Naive thymus-derived CD4-positive, alpha-beta T cell (primary cell): ENCODE measurements around the gene ADGRD1. TPM values are rescaled to one million over a fixed set of nuclear protein-coding genes. Genes with fewer than 3 reads are reported as not detected.

Experiments used
- ATAC-seq: fragments of 150-1000 bp; cut with Tn5 transposase; 2 replicates; pipeline ENCODE4 v1.10.0; 2021; ENCODE audit warnings: mild to moderate bottlenecking, moderate library complexity
- CTCF ChIA-PET: fragments of 350-600 bp; sonication (Branson Sonifier 250); formaldehyde crosslinking; loops from one replicate; lab custom pipeline; 2021; ENCODE audit warnings: antibody characterized with exemption; lab: Charles Lee
- POLR2A ChIA-PET: fragments of 350-600 bp; sonication (Branson Sonifier 250); formaldehyde crosslinking; loops from one replicate; lab custom pipeline; 2021; ENCODE audit warnings: antibody characterized with exemption, inconsistent platforms; lab: Charles Lee
- DNase-seq, 9 donors: peaks; one replicate each; pipeline versions ENCODE4 v3.0.0 to v3.0.0-alpha.2; 2020 to 2022; ENCODE audit warnings: mixed read lengths in 1 of 9
- H3K27ac ChIP-seq: one replicate; pipeline ENCODE4 v1.7.0; 2013; ENCODE audit warnings: mild to moderate bottlenecking, low read depth, low read length, moderate library complexity
- H3K27me3 ChIP-seq, 2 donors: one replicate each; pipeline ENCODE4 v1.7.0; 2013; ENCODE audit warnings: low read length in 2 of 2, mild to moderate bottlenecking in 2 of 2, moderate library complexity in 2 of 2; ENCODE audit not compliant: control insufficient read depth in 2 of 2, insufficient read depth in 2 of 2
- H3K36me3 ChIP-seq, 3 experiments: 1 replicate in 2 of 3; 2 replicates in 1 of 3; pipeline ENCODE4 v1.7.0; 2013; ENCODE audit warnings: low read length in 3 of 3, mild to moderate bottlenecking in 3 of 3, moderate library complexity in 1 of 3; ENCODE audit not compliant: insufficient read depth in 3 of 3, control insufficient read depth in 2 of 3
- H3K4me1 ChIP-seq, 2 donors: one replicate each; pipeline ENCODE4 v1.7.0; 2013; ENCODE audit warnings: low read length in 2 of 2, mild to moderate bottlenecking in 2 of 2, moderate library complexity in 1 of 2; ENCODE audit not compliant: control insufficient read depth in 2 of 2, insufficient read depth in 2 of 2
- H3K4me3 ChIP-seq: 2 replicates; pipeline ENCODE4 v1.7.0; 2013; ENCODE audit warnings: mild to moderate bottlenecking, low read length
- H3K9me3 ChIP-seq, 3 experiments: 1 replicate in 2 of 3; 2 replicates in 1 of 3; pipeline ENCODE4 v1.7.0; 2013; ENCODE audit warnings: low read length in 3 of 3; ENCODE audit not compliant: control insufficient read depth in 2 of 3
- H3K27ac Mint-ChIP-seq, 9 donors: one replicate each; pipeline ENCODE4 v1.8.0; 2020 to 2022; ENCODE audit warnings: mixed read lengths in 9 of 9, mild to moderate bottlenecking in 8 of 9, moderate library complexity in 5 of 9, inconsistent platforms in 2 of 9
- H3K27me3 Mint-ChIP-seq, 5 donors: one replicate each; pipeline ENCODE4 v1.8.0; 2021 to 2022; ENCODE audit warnings: mixed read lengths in 5 of 5, mild to moderate bottlenecking in 1 of 5
- H3K36me3 Mint-ChIP-seq, 5 donors: one replicate each; pipeline ENCODE4 v1.8.0; 2020 to 2022; ENCODE audit warnings: mixed read lengths in 5 of 5, mild to moderate bottlenecking in 3 of 5, inconsistent platforms in 1 of 5
- H3K4me1 Mint-ChIP-seq, 7 donors: one replicate each; pipeline ENCODE4 v1.8.0; 2020 to 2022; ENCODE audit warnings: mixed read lengths in 7 of 7, mild to moderate bottlenecking in 3 of 7, inconsistent platforms in 1 of 7
- H3K4me3 Mint-ChIP-seq, 10 donors: one replicate each; pipeline ENCODE4 v1.8.0; 2020 to 2022; ENCODE audit warnings: mild to moderate bottlenecking in 10 of 10, mixed read lengths in 10 of 10, moderate library complexity in 6 of 10, inconsistent platforms in 2 of 10
- H3K9me3 Mint-ChIP-seq, 11 donors: one replicate each; pipeline ENCODE4 v1.8.0; 2020 to 2022; ENCODE audit warnings: mixed read lengths in 11 of 11, mild to moderate bottlenecking in 4 of 11, inconsistent platforms in 1 of 11, moderate library complexity in 1 of 11
- intact Hi-C, 2 donors: fragments of 100-400 bp; cut with micrococcal nuclease; formaldehyde crosslinking; loops; one replicate each; pipeline ENCODE4 v1.15.1; 2023
- polyA plus RNA-seq, 2 donors: library from polyadenylated mRNA; unstranded; fragments of 300-500 nt; fragmentation: Illumina TruSeq; gene quantifications; one replicate each; pipeline ENCODE4 v1.2.3, GENCODE V29; 2021
- total RNA-seq, 6 experiments: library from RNA in 5 of 6; stranded (reverse) in 5 of 6; gene quantifications; 1 replicate in 5 of 6; 2 replicates in 1 of 6; pipeline ENCODE4 v1.2.3 and lab custom pipeline; 2021 to 2026

ADGRD1 gene
- total and polyA plus RNA-seq, 7 experiments from 2014 or later: 0.41 to 11.9 (median 1.6) TPM; not detected in 4

GRCh38 chr12:130947028-130947613 lies 6.6 kb upstream of the ADGRD1 start:
- Histone ChIP-seq H3K27ac (no peak overlapping the region), H3K27me3 (no peaks in the 10 kb centered on the region), H3K36me3 (no peaks in the 10 kb centered on the region), H3K4me3 (no peak overlapping the region), H3K4me1 (no peaks in the 10 kb centered on the region), H3K9me3 (peaks cover 0 to 14% (median 0%) of the 10 kb centered on the region in 3 experiments)
- H3K4me1 Mint-ChIP-seq: no peaks in the 10 kb centered on the region
- intact Hi-C loops: no loop called here
- peaks cover 10 to 35% (median 20%) of the 10 kb centered on the region in 11 donors for H3K9me3 Mint-ChIP-seq
- POLR2A ChIA-PET: interaction anchor here (0.7 kb wide), 2 partner anchors 93 to 98 kb away, joined by 3 to 4 read pairs; no protein-coding TSS in a partner anchor
- no peak overlapping the region for H3K4me3 Mint-ChIP-seq
- peaks cover 0 to 11% (median 5%) of the 10 kb centered on the region in 5 donors for H3K36me3 Mint-ChIP-seq
- H3K27me3 Mint-ChIP-seq: peaks cover 2 to 59% (median 28%) of the 10 kb centered on the region in 5 donors
- DNase-seq (no peak), ATAC-seq (no peak)
- CTCF ChIA-PET: interaction anchor here (0.5 kb wide), 1 partner anchor 170 kb away, joined by 3 read pairs; no protein-coding TSS in a partner anchor
- no peak overlapping the region for H3K27ac Mint-ChIP-seq

- H3K27ac ChIP-seq: no peak overlapping the region
- Mint-ChIP-seq H3K27me3 (peaks cover 8 to 69% (median 35%) of the 10 kb centered on the region in 5 donors), H3K4me1 (no peaks in the 10 kb centered on the region), H3K36me3 (peaks cover 0 to 11% (median 5%) of the 10 kb centered on the region in 5 donors), H3K27ac (no peak overlapping the region), H3K4me3 (no peak overlapping the region), H3K9me3 (peaks cover 9 to 35% (median 20%) of the 10 kb centered on the region in 11 donors)
- H3K4me1 ChIP-seq: no peaks in the 10 kb centered on the region
- CTCF ChIA-PET: no interaction called here
- intact Hi-C loops: no loop called here
- POLR2A ChIA-PET: no interaction called here
- DNase-seq: no peak
- no peaks in the 10 kb centered on the region for H3K36me3 ChIP-seq
- H3K27me3 ChIP-seq: no peaks in the 10 kb centered on the region
- no peak overlapping the region for H3K4me3 ChIP-seq
- ATAC-seq: no peak
- H3K9me3 ChIP-seq: peaks cover 0 to 14% (median 0%) of the 10 kb centered on the region in 3 experiments
These were observed 5.6 kb upstream of the ADGRD1 start for GRCh38 chr12:130948136-130948535.

- Mint-ChIP-seq H3K36me3 (peaks cover 0 to 11% (median 5%) of the 10 kb centered on the region in 5 donors), H3K4me3 (no peak overlapping the region), H3K4me1 (peaks cover 0 to 3% (median 2%) of the 10 kb centered on the region in 7 donors), H3K9me3 (peaks cover 9 to 32% (median 20%) of the 10 kb centered on the region in 11 donors), H3K27me3 (peaks cover 14 to 74% (median 41%) of the 10 kb centered on the region in 5 donors), H3K27ac (no peak overlapping the region)
- Histone ChIP-seq H3K9me3 (peaks cover 0 to 14% (median 0%) of the 10 kb centered on the region in 3 experiments), H3K36me3 (no peaks in the 10 kb centered on the region), H3K27ac (no peak overlapping the region), H3K4me3 (no peak overlapping the region), H3K27me3 (no peaks in the 10 kb centered on the region), H3K4me1 (no peaks in the 10 kb centered on the region)
- CTCF ChIA-PET: no interaction called here
- intact Hi-C loops: no loop called here
- DNase-seq (no peak), ATAC-seq (no peak)
- POLR2A ChIA-PET: no interaction called here
These were observed 5.0 kb upstream of the ADGRD1 start for GRCh38 chr12:130948751-130949150.

- intact Hi-C loops: no loop called here
These were observed 3.9 kb upstream of the ADGRD1 start for GRCh38 chr12:130949806-130950205.

GRCh38 chr12:130951636-130952035 lies 2.1 kb upstream of the ADGRD1 start:
- intact Hi-C loops: no loop called here
- DNase-seq (no peak), ATAC-seq (no peak)
- ChIA-PET CTCF (no interaction called here), POLR2A (no interaction called here)
- no peaks in the 10 kb centered on the region for H3K36me3 Mint-ChIP-seq
- no peaks in the 10 kb centered on the region for H3K4me1 ChIP-seq
- no peaks in the 10 kb centered on the region for H3K36me3 ChIP-seq
- peaks cover 0 to 6% (median 0%) of the 10 kb centered on the region in 11 donors for H3K9me3 Mint-ChIP-seq
- H3K27me3 Mint-ChIP-seq: peaks cover 24 to 52% (median 37%) of the 10 kb centered on the region in 5 donors
- no peak overlapping the region for H3K4me3 Mint-ChIP-seq
- no peak overlapping the region for H3K27ac ChIP-seq
- H3K4me1 Mint-ChIP-seq: peaks cover 0 to 5% (median 4%) of the 10 kb centered on the region in 7 donors
- peak overlapping the region in 1 of 9 donors; percentile 59 for H3K27ac Mint-ChIP-seq
- no peaks in the 10 kb centered on the region for H3K9me3 ChIP-seq
- H3K27me3 ChIP-seq: no peaks in the 10 kb centered on the region
- no peak overlapping the region for H3K4me3 ChIP-seq

More at GRCh38 chr12:130949806-130950205, 3.9 kb upstream of the ADGRD1 start:
- DNase-seq (no peak), ATAC-seq (no peak)
- H3K27me3 ChIP-seq: no peaks in the 10 kb centered on the region
- no peaks in the 10 kb centered on the region for H3K4me1 ChIP-seq
- peaks cover 0 to 5% (median 4%) of the 10 kb centered on the region in 7 donors for H3K4me1 Mint-ChIP-seq
- CTCF ChIA-PET: no interaction called here
- no peak overlapping the region for H3K27ac ChIP-seq
- H3K36me3 ChIP-seq: no peaks in the 10 kb centered on the region
- peaks cover 22 to 69% (median 39%) of the 10 kb centered on the region in 5 donors for H3K27me3 Mint-ChIP-seq
- H3K36me3 Mint-ChIP-seq: peaks cover 0 to 11% (median 5%) of the 10 kb centered on the region in 5 donors
- peaks cover 0 to 12% (median 0%) of the 10 kb centered on the region in 3 experiments for H3K9me3 ChIP-seq
- peaks cover 5 to 21% (median 13%) of the 10 kb centered on the region in 11 donors for H3K9me3 Mint-ChIP-seq
- no peak overlapping the region for H3K4me3 Mint-ChIP-seq
- no peak overlapping the region for H3K27ac Mint-ChIP-seq
- H3K4me3 ChIP-seq: no peak overlapping the region
- POLR2A ChIA-PET: no interaction called here

- Mint-ChIP-seq H3K4me1 (peaks cover 0 to 5% (median 4%) of the 10 kb centered on the region in 7 donors), H3K27me3 (peaks cover 24 to 47% (median 33%) of the 10 kb centered on the region in 5 donors), H3K9me3 (no peaks in the 10 kb centered on the region), H3K36me3 (no peaks in the 10 kb centered on the region), H3K4me3 (no peak overlapping the region), H3K27ac (no peak overlapping the region)
- no peaks in the 10 kb centered on the region for H3K36me3 ChIP-seq
- H3K27me3 ChIP-seq: no peaks in the 10 kb centered on the region
- DNase-seq (no peak), ATAC-seq (no peak)
- H3K27ac ChIP-seq: no peak overlapping the region
- ChIA-PET CTCF (interaction anchor here (0.7 to 1.0 kb wide), 2 partner anchors 126 to 862 kb away, joined by 3 read pairs; no protein-coding TSS in a partner anchor), POLR2A (interaction anchor here (1.1 kb wide), 1 partner anchor 85 kb away, joined by 3 read pairs; no protein-coding TSS in a partner anchor)
- no peaks in the 10 kb centered on the region for H3K4me1 ChIP-seq
- no peak overlapping the region for H3K4me3 ChIP-seq
- no peaks in the 10 kb centered on the region for H3K9me3 ChIP-seq
- intact Hi-C loops: no loop called here
These were observed 1.3 kb upstream of the ADGRD1 start for GRCh38 chr12:130952171-130952954.
